Measurements from ENCODE around the gene HSPB9. TPM values are rescaled to one million over a fixed set of nuclear protein-coding genes. Genes with fewer than 3 reads are reported as not detected.
A peak's percentile ranks its signal among the peaks of the same experiment; 100 is the strongest.

HSPB9 gene
- total and polyA plus RNA-seq, 9 of the 15 experiments (the other 6 are each of a cell fraction or from before 2014, with no cell fraction given), result 0.04 to 0.16 (median 0.08) TPM; not detected in 3

DNA sequence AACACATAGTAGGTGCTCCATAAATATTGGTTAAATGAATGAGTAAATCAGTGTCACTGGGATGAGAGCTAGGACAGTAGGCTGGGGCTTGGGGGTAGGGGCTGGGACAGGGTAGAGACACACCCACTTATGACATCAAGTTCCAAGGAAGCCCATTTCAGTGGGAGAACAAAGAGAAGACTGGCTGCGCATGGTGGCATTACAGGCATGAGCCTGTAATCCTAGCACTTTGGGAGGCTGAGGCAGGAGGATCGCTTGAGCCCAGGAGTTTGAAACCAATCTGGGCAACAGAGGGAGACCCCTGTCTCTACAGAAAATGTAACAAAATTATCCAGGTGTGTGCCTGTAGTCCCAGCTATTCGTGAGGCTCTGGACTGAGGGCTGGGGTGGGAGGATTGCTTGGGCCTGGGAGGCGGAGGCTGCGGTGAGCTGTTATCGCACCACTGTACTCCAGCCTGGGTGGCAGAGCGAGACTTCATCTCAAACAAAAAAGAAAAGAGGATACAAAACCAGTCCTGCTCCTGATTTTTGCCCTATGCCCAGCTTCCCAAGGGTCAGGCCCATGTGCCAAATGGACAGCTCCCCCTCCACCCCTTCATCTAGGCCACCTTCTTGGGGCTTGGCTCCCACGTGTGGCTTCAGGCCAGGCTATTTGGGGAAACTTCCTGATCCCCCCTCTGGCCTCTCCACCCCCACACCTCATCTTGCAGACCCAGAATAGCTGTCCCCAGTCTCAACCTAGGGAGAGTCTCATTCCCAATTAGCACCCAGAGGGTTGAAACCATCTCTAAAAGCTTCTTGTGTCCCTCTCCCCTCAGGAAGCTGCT is 31.4 kb upstream of the HSPB9 start (continued):
- TF ChIP-seq, protein P1, sequence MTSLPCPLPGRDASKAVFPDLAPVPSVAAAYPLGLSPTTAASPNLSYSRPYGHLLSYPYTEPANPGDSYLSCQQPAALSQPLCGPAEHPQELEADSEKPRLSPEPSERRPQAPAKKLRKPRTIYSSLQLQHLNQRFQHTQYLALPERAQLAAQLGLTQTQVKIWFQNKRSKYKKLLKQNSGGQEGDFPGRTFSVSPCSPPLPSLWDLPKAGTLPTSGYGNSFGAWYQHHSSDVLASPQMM (CRISPR knock-in tag; IDR thresholded peaks at IDR 0.05), result no peak
- TF ChIP-seq EGR1 (conservative IDR thresholded peaks at IDR 0.05), result peak; percentile 52
- no peak for TF ChIP-seq TAF9B (IDR thresholded peaks at IDR 0.05; ENCODE audit: partially characterized antibody)
- no peak for TF ChIP-seq RAD21 (CRISPR knock-in tag; conservative IDR thresholded peaks at IDR 0.05 in 1 of 2, IDR thresholded peaks at IDR 0.05 in 1 of 2)
- peak; percentile 45; the same call in 1 of the 2 replicates for TF ChIP-seq ZKSCAN1 (IDR thresholded peaks at IDR 0.05; ENCODE audit: low read depth, low read length)
- no peak for TF ChIP-seq TCF7 (IDR thresholded peaks at IDR 0.05; ENCODE audit: borderline replicate concordance)
- no peak for TF ChIP-seq XRCC4 (IDR thresholded peaks at IDR 0.05; ENCODE audit: extremely low read depth, insufficient read depth, insufficient read length)
- TF ChIP-seq, protein P2, sequence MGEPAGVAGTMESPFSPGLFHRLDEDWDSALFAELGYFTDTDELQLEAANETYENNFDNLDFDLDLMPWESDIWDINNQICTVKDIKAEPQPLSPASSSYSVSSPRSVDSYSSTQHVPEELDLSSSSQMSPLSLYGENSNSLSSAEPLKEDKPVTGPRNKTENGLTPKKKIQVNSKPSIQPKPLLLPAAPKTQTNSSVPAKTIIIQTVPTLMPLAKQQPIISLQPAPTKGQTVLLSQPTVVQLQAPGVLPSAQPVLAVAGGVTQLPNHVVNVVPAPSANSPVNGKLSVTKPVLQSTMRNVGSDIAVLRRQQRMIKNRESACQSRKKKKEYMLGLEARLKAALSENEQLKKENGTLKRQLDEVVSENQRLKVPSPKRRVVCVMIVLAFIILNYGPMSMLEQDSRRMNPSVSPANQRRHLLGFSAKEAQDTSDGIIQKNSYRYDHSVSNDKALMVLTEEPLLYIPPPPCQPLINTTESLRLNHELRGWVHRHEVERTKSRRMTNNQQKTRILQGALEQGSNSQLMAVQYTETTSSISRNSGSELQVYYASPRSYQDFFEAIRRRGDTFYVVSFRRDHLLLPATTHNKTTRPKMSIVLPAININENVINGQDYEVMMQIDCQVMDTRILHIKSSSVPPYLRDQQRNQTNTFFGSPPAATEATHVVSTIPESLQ (CRISPR knock-in tag; IDR thresholded peaks at IDR 0.05), result no peak
- TF ChIP-seq KLF13 (tag; IDR thresholded peaks at IDR 0.05; ENCODE audit: borderline replicate concordance, low read depth), result no peak
- no peak for TF ChIP-seq ZNF75A (CRISPR knock-in tag; IDR thresholded peaks at IDR 0.05)
- no peak for TF ChIP-seq SREBF1 (IDR thresholded peaks at IDR 0.05; ENCODE audit: borderline replicate concordance, low read depth, low read length)
- no peak for TF ChIP-seq CREBBP (IDR thresholded peaks at IDR 0.05; ENCODE audit: low read depth, low read length)
- TF ChIP-seq SMARCE1 (IDR thresholded peaks at IDR 0.05), result peak; percentile 69; the same call in 1 of the 2 replicates
- no peak for TF ChIP-seq BRD9 (IDR thresholded peaks at IDR 0.05; ENCODE audit: low read depth, partially characterized antibody)
- peak; percentile 49 for TF ChIP-seq ARID1B (IDR thresholded peaks at IDR 0.05)
- TF ChIP-seq, protein P3, sequence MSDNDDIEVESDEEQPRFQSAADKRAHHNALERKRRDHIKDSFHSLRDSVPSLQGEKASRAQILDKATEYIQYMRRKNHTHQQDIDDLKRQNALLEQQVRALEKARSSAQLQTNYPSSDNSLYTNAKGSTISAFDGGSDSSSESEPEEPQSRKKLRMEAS (CRISPR knock-in tag; IDR thresholded peaks at IDR 0.05), result no peak
- TF ChIP-seq SIRT6 (IDR thresholded peaks at IDR 0.05; ENCODE audit: low read depth, low read length), result no peak
- TF ChIP-seq KAT8 (IDR thresholded peaks at IDR 0.05; ENCODE audit: low read depth), result no peak
- TF ChIP-seq FOXJ3 (CRISPR knock-in tag; IDR thresholded peaks at IDR 0.05), result no peak
- peak; percentile 32 to 54; a peak in 3 of 4 replicates for TF ChIP-seq NRF1 (conservative IDR thresholded peaks at IDR 0.05 in 1 of 2, IDR thresholded peaks at IDR 0.05 in 1 of 2)
- TF ChIP-seq, protein P4, sequence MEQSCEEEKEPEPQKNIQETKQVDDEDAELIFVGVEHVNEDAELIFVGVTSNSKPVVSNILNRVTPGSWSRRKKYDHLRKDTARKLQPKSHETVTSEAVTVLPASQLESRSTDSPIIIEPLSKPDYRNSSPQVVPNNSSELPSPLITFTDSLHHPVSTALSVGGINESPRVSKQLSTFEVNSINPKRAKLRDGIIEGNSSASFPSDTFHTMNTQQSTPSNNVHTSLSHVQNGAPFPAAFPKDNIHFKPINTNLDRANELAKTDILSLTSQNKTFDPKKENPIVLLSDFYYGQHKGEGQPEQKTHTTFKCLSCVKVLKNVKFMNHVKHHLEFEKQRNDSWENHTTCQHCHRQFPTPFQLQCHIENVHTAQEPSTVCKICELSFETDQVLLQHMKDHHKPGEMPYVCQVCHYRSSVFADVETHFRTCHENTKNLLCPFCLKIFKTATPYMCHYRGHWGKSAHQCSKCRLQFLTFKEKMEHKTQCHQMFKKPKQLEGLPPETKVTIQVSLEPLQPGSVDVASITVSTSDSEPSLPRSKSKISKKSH (CRISPR knock-in tag; IDR thresholded peaks at IDR 0.05), result no peak
